GM13976 (cell line): ENCODE data around the gene IL13RA2.

Experiments
- DNase-seq: peaks from one replicate; pipeline ENCODE4 v3.0.0; 2012; ENCODE audit warnings: low spot score
- in situ Hi-C: fragments of 300-500 bp; cut with MboI; formaldehyde crosslinking; loops from one replicate; pipeline ENCODE4 v1.12.0; 2022; ENCODE audit warnings: low sequenced_read_pairs, mixed read lengths, inconsistent platforms; ENCODE audit not compliant: unreplicated experiment
- TF ChIP-seq, protein P1 (sequence below): IDR thresholded peaks from 2 replicates; pipeline ENCODE4 v1.5.1; 2012; ENCODE audit warnings: borderline replicate concordance, mild to moderate bottlenecking; ENCODE audit not compliant: insufficient read depth; ENCODE audit errors: extremely low read depth, missing control alignments, control extremely low read depth

IL13RA2 gene

DNA sequence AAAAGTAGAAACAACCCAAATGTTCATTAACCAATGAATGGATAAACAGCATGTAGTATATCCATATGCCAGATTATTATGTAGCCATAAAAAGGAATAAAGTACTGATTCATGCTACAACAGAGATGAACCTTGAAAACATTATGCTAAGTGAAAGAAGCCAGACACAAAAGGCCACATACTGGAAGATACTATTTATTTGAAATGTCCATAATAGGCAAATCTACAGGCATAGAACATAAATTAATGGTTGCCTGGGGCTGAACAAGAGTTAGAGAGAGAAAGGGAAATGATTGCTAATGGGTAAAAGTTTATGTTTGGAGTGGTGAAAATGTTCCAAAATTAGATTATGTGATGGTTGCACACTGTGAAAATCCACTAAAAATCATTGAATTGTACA lies 44.4 kb downstream of the IL13RA2 start:
- in situ Hi-C loops = loop anchor here (25.0 kb wide), 1 partner anchor 361 kb away; no protein-coding TSS in a partner anchor
- DNase-seq = no peak
- TF ChIP-seq, protein P1, sequence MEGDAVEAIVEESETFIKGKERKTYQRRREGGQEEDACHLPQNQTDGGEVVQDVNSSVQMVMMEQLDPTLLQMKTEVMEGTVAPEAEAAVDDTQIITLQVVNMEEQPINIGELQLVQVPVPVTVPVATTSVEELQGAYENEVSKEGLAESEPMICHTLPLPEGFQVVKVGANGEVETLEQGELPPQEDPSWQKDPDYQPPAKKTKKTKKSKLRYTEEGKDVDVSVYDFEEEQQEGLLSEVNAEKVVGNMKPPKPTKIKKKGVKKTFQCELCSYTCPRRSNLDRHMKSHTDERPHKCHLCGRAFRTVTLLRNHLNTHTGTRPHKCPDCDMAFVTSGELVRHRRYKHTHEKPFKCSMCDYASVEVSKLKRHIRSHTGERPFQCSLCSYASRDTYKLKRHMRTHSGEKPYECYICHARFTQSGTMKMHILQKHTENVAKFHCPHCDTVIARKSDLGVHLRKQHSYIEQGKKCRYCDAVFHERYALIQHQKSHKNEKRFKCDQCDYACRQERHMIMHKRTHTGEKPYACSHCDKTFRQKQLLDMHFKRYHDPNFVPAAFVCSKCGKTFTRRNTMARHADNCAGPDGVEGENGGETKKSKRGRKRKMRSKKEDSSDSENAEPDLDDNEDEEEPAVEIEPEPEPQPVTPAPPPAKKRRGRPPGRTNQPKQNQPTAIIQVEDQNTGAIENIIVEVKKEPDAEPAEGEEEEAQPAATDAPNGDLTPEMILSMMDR = no peak

DNA sequence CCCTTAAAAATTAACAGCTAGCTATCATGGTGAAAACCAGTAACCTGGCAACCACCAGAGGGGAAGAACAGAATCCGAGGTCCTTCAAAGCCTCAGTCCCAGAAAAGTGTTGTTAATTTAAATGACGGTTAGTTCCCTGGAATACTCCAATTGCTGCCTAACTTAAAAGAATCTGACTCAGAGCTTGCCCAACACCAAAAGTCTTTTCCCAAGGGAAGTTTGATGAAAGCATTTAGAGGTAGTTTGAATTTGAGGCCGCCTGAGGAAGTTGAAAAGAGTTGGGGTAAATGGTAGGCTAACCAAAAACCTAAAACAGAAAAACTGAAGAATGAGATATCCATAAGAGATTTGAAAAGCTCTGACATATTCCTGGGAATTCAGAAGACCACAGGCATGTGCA lies 46.6 kb downstream of the IL13RA2 start:
- DNase-seq = no peak
- TF ChIP-seq, protein P1 = no peak
- in situ Hi-C loops = loop anchor here (25.0 kb wide), 1 partner anchor 359 kb away; no protein-coding TSS in a partner anchor

DNA sequence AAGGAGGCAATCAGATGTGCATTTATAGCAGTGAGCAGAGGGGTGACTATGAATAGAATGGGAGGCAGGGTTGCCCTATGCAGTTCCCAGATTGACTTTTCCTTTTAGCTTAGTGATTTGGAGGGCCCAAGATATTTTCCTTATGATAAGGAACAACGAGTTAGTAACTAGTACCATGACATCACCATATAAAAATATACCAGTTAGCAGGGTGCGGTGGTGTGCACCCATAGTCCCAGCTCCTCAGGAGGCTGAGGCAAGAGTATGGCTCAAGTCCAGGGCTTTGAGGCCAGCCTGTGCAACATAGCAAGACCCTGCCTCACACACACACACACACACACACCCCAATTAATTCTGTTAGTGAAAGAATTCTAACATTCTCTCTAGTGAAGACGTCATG lies 53.0 kb downstream of the IL13RA2 start:
- no peak for DNase-seq
- TF ChIP-seq, protein P1 = no peak
- in situ Hi-C loops = loop anchor here (25.0 kb wide), 1 partner anchor 352 kb away; no protein-coding TSS in a partner anchor

DNA sequence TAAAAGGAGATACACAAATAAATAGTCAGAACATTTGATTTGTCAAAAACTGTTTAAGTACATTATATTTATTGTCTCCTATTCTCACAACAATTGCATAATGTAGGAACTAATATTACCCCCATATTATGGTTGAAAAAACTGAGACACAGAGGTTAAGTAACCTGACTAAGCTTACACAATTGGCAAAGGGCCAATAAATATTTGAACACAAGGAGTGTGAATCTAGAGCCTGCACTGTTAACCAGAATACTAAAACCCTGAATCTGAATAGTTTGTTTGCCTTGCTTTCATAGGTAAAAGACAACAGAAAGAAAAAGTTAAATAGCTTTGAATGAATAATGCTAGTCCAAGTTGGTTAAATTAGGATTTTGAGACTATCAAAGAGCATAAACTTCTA lies 55.2 kb downstream of the IL13RA2 start:
- in situ Hi-C loops = loop anchor here (25.0 kb wide), 1 partner anchor 350 kb away; no protein-coding TSS in a partner anchor

DNA sequence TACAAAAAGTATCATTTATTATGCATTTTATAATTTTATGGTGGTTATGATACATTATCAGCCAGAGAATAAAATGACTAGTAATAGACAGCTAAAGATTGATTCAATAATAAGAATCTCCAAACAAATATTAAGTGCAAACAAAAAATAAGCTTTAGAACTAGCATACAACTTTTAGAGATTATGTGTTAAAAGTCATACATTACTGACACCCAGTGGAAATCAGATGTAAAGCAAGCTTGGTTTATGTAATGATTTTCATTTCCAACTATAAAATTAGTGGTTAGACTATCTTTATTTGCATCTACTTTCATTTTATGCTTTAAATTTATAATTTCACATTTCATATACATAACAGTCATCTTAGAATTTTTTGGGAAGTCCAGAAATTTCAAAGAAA lies 57.7 kb downstream of the IL13RA2 start:
- TF ChIP-seq, protein P1 = peak; percentile 11
- in situ Hi-C loops = loop anchor here (25.0 kb wide), 1 partner anchor 347 kb away; no protein-coding TSS in a partner anchor
- DNase-seq = peak; percentile 17

More for the DNA sequence above, 55.2 kb downstream of the IL13RA2 start:
- TF ChIP-seq, protein P1 = no peak
- no peak for DNase-seq
